Erythroblast (primary cell): ENCODE results near the gene RNF175.

Source experiments
- GATA1 ChIP-seq: IDR thresholded peaks from 2 replicates; pipeline ENCODE4 v1.6.1; 2011; ENCODE audit warnings: low read depth, mild to moderate bottlenecking, control low read depth, low read length, moderate library complexity
- POLR2A ChIP-seq: IDR thresholded peaks from 2 replicates; pipeline ENCODE4 v1.6.1; 2011; ENCODE audit warnings: mild to moderate bottlenecking, low read length

DNA sequence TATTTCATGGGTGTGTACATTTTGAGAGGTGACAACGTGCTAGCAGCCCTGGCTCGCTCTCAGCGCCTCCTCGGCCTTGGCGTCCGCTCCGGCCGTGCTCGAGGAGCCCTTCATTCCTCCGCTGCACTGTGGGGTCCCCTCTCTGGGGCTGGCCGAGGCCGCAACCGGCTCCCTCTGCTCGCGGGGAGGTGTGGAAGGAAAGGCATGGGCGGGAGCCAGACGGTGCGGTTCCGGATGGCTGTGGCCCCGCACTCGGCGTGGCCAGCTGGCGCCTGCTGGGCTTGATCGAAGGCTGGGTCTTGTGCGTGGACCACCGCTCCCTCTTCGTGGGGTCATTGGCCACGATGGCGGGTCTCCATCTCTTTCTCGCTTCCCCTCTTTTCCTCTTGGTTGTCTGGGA lies 46.2 kb upstream of the RNF175 start:
- TF ChIP-seq POLR2A (no peak), GATA1 (no peak)
